HUES6 (cell line): ENCODE results near the gene HYCC1.
A peak's percentile ranks its signal among the peaks of the same experiment; 100 is the strongest.

Experiments used
- H3K27ac ChIP-seq: 2 replicates; pipeline ENCODE4 v1.7.0; 2013; ENCODE audit warnings: low read depth, mild to moderate bottlenecking, low read length, inconsistent platforms
- H3K27me3 ChIP-seq: 2 replicates; pipeline ENCODE4 v1.6.1; 2013; ENCODE audit warnings: low read length; ENCODE audit not compliant: control insufficient read depth, insufficient read depth
- H3K36me3 ChIP-seq: 2 replicates; pipeline ENCODE4 v1.6.1; 2013; ENCODE audit warnings: low read length; ENCODE audit not compliant: control insufficient read depth, insufficient read depth
- H3K4me1 ChIP-seq: 2 replicates; pipeline ENCODE4 v1.6.1; 2013; ENCODE audit warnings: low read length; ENCODE audit not compliant: control insufficient read depth, insufficient read depth
- H3K4me3 ChIP-seq: 2 replicates; pipeline ENCODE4 v1.5.1; 2013; ENCODE audit warnings: low read depth, low read length
- H3K9ac ChIP-seq: one replicate; pipeline ENCODE4 v1.6.1; 2013; ENCODE audit warnings: mild to moderate bottlenecking, low read length
- H3K9me3 ChIP-seq: 2 replicates; pipeline ENCODE4 v1.6.1; 2013; ENCODE audit warnings: low read depth, low read length; ENCODE audit not compliant: control insufficient read depth, insufficient read depth

HYCC1 gene

DNA sequence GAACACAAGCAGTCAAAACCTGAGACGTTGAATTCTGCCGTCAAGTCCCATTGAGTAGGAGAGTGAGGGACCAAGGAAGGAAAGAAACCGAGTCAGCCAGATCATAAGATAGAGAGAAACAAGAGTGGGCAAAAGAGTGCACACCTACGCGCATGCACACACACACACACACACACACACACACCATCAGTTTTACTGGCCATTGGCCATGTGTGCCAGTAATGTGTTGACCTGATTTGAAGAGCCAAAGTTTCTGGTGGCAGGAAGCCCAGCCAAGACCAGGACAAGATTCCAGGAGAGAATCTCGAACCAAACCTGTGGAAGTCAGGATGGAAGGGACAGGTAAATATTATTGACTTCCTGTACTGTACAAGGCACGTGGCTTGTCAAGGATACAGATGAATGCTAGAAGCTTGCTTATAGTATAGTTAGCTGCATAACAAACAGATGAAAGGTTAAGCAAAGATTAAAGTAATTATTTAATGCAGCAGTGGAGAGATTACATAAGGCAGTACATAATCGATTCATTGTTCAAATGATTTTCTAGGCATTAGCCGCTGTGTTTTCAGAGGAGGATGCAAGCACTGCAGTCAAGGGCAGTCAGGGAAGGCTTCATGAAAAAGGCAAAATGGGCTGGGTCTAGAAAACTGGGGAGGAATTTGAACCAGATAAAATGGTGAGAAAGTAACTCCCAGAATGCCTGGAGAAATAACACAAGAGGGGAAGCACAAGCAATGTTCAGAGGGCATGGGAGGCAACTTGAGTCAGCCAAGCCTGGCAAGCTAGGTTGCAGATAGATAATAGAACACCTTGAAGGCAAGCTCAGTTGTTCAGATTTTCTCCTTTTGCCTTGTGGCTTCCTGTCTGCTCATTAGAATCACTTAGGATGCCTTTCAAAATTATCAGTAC lies 2.7 kb upstream of the HYCC1 start:
- Histone ChIP-seq H3K36me3 (no peaks in the 10 kb centered on the region), H3K9ac (no peak overlapping the region), H3K9me3 (0 out of 2 replicates have a peak, but pooled peaks cover 1% of the 10 kb centered on the region)

DNA sequence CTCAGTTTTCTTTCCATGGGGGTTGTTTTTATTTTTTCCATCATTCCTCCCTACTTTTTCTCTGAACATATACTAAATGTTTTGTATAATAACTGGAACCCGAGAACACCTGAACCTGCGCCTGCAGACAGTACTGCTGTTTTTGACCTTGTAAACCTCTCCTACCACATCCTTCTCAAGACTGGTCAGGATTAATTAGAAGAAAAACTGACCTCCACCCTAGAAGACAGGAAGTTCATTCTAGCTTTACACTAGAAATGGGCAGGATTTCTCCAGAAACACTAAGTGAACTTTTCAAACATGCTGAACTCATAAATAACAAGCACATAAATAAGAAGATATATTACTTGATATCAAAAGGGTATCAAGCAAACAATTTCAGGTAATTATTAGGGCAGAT lies 751 bp upstream of the HYCC1 start:
- peaks cover 42% of the 10 kb centered on the region for H3K4me1 ChIP-seq
- H3K9ac ChIP-seq, result no peak overlapping the region
- no peaks in the 10 kb centered on the region for H3K27me3 ChIP-seq
- H3K9me3 ChIP-seq, result no peaks in the 10 kb centered on the region
- no peak overlapping the region for H3K4me3 ChIP-seq
- no peak overlapping the region for H3K27ac ChIP-seq
- H3K36me3 ChIP-seq, result no peaks in the 10 kb centered on the region

More for the DNA sequence above, 2.7 kb upstream of the HYCC1 start:
- Histone ChIP-seq H3K27ac (no peak overlapping the region), H3K27me3 (no peaks in the 10 kb centered on the region), H3K4me3 (no peak overlapping the region), H3K4me1 (peaks cover 24% of the 10 kb centered on the region)

DNA sequence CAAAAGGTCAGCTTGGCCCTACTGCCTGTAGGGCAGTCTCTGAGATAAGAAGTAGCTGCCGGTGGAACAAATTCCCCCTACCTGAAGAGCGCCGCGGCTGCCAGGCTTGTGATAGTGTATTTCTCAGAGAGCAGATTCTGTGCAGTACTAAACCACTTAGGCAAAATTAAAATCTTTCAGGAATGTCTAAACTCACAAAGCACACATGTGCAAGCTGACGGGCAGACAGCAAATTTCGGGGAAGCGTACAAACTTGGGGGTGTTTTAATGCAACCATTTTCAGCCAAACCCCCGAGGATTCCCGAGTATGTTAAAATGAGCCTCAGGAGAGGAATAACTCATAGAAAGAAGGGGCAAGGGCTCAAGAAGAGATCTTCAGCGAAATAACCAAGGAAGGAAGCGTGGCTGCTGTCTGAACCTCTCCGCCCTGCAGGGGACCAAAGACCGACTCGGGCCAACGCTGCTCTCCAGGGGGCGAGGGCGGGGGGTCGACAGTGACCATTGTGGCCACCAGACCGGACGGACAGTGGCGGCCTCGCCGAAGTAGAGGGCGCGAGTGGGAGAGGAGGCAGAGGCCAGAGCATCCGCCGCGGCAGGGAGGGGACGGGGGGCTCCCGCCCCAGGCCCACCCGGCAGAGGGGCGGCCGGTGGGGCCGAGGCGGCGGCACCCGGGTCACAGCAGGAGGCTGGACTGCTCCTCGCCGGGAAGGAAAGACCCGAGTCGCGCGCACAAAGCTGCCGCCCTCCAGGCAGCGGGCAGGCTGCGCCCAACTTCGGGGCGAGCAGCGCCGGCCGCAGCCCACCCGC lies 819 bp downstream of the HYCC1 start:
- H3K27ac ChIP-seq, result peak overlapping the region; percentile 5; the same call in 1 of the 2 replicates
- peaks cover 37% of the 10 kb centered on the region for H3K4me1 ChIP-seq
- no peaks in the 10 kb centered on the region for H3K27me3 ChIP-seq
- peak overlapping the region; percentile 86 for H3K9ac ChIP-seq
- no peaks in the 10 kb centered on the region for H3K36me3 ChIP-seq
- peak overlapping the region; percentile 79 for H3K4me3 ChIP-seq
- no peaks in the 10 kb centered on the region for H3K9me3 ChIP-seq

DNA sequence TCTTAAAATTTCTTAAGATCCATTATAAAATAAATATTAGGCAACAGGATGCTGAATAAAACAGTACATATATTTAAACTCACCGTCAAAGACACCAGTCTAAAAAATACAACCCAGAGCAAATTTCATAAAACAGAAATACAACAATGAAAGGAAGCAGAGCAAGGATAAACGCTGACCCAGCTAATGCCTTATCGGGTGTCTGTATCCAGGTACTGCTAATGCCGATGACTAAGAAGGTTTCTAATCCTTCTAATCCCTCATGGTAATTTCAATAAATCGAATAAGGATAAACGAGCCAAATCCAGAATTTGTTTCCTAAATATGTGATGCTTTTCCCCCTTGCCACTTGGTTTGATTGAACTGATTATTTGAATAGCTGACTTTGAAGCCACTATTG lies 1.7 kb downstream of the HYCC1 start:
- Histone ChIP-seq H3K4me3 (peak overlapping the region; percentile 79), H3K4me1 (peaks cover 37% of the 10 kb centered on the region)

DNA sequence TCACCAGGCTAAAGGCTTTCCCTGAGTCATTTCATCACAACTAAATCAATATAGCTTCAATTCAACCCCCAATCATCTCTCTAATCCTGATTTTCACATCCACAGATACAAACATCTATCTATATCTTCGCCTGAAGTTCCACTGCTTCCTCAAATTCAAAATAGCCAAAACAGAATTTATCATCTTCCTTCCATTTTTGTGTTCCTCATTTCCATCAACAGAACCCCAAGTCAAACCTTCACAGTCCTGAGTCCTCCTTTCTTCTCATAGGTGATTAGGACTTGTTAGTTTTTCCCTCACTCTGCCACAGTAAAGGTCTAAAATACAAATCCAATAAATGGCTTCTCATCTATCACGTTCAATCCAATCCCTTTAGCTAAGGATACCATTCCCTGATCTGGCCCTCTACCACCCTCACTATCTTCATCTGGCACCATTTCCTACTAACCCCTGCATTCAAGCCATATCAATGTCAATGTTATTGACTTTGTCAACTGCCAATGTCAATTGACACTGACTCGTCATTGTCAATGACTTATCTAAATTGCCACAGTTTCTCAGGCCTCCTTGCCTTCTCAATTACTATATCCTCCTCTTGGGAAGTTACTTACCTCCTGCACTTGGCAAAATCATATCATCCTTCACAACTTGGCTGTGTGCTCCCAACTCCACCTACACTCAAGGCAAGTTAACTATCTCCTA lies 2.6 kb downstream of the HYCC1 start:
- Histone ChIP-seq H3K4me3 (peak overlapping the region; percentile 79; the same call in 1 of the 2 replicates), H3K9me3 (no peaks in the 10 kb centered on the region), H3K9ac (no peak overlapping the region), H3K27ac (no peak overlapping the region), H3K36me3 (no peaks in the 10 kb centered on the region), H3K4me1 (peaks cover 37% of the 10 kb centered on the region), H3K27me3 (no peaks in the 10 kb centered on the region)

More for the DNA sequence above, 1.7 kb downstream of the HYCC1 start:
- no peaks in the 10 kb centered on the region for H3K27me3 ChIP-seq
- no peak overlapping the region for H3K27ac ChIP-seq
- H3K36me3 ChIP-seq, result no peaks in the 10 kb centered on the region
- peak overlapping the region; percentile 86 for H3K9ac ChIP-seq
- H3K9me3 ChIP-seq, result no peaks in the 10 kb centered on the region

DNA sequence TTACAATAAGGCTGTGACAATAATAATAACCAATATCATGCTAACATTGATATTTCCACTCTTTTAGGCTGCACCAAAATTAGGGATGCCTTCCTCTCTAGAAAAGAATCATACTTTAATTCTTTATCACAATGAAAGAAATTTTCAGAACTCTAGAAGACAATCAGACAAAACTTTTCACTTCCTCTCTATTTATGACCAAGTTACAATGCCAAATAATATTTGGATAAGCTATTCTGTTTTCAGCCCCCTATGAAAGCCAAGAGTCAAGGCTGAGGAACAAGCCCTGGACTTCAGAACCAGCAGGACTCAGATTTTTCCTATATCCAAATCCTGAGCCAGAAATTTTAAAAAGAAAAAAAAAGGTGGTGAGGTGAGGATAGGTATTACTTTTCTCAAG lies 4.6 kb downstream of the HYCC1 start:
- Histone ChIP-seq H3K27me3 (no peaks in the 10 kb centered on the region), H3K27ac (peak overlapping the region; percentile 35; the same call in 1 of the 2 replicates), H3K4me1 (peaks cover 30% of the 10 kb centered on the region), H3K36me3 (no peaks in the 10 kb centered on the region), H3K9me3 (no peaks in the 10 kb centered on the region), H3K4me3 (no peak overlapping the region; the same call in 1 of the 2 replicates), H3K9ac (no peak overlapping the region)

DNA sequence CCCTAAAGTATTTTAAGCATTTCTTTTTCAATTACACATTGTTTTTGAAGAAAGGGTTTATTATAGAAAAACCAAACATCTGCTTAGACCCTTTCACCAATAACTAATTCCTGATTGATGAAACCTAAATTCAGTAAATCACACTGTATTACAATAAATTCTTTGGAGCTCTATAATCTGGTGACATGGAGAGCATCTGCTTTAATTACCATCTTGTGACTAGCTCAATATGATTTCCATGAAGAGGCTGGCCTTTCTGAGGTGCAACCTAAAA lies 9.7 kb downstream of the HYCC1 start:
- Histone ChIP-seq H3K4me1 (peaks cover 43% of the 10 kb centered on the region), H3K36me3 (no peaks in the 10 kb centered on the region), H3K4me3 (no peak overlapping the region), H3K27me3 (no peaks in the 10 kb centered on the region), H3K27ac (no peak overlapping the region), H3K9ac (no peak overlapping the region), H3K9me3 (no peaks in the 10 kb centered on the region)

DNA sequence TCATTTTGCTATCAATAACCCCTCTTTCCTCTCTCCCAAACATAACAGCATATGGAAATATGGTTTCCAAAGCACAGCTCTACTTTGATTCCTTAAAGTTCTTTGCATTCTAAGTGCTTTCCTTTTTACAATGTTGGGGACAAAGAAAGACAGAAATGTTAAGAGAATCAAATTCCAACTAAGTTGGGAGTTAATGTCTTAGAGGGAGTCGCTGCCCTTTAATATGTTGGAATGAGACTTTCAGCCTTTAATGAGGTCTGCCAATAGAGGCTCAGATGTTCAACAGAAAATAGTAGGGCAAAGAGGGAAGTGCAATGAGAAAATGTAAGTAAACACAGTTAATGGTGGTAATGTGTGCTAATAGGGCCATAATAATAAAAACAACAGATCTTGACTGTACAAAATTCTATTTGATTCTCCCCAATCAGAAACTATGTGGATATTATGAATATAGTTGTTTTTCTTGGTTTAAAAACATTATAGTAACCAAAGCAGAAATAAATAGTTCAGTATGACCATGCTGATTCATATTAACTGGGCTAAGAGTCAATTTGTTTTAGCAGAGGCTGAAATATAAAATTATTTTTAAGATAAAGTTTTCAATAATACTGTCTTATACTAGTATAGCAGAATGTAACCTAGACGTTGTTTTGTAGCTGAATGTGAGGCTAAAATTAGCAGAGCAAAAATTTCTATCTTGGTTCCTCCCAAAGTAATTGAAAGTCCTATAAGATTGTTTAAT lies 10.3 kb downstream of the HYCC1 start:
- Histone ChIP-seq H3K36me3 (no peaks in the 10 kb centered on the region), H3K27ac (no peak overlapping the region; the same call in 1 of the 2 replicates), H3K4me3 (no peak overlapping the region), H3K9me3 (no peaks in the 10 kb centered on the region), H3K9ac (no peak overlapping the region), H3K27me3 (no peaks in the 10 kb centered on the region), H3K4me1 (peaks cover 44% of the 10 kb centered on the region)

DNA sequence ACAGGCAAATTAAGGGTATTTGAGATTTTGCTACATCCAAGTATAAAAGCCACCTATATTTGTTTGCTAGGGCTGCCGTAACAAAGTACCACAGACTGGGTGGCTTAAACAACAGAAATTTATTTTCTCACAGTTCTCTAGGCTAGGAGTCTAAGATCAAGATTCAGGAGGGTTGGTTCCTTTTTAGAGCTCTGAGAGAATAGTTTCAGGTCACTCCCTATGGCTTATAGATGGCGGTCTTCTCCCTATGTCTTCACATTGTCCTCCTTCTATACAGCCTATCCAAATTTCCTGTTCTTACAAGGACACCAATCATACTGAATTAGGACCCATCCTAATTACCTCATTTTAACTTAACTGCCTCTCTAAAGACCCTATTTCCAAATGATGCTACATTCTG lies 11.2 kb downstream of the HYCC1 start:
- Histone ChIP-seq H3K4me1 (peaks cover 51% of the 10 kb centered on the region), H3K36me3 (no peaks in the 10 kb centered on the region), H3K27me3 (no peaks in the 10 kb centered on the region), H3K4me3 (no peak overlapping the region), H3K9me3 (no peaks in the 10 kb centered on the region), H3K27ac (no peak overlapping the region), H3K9ac (no peak overlapping the region)

DNA sequence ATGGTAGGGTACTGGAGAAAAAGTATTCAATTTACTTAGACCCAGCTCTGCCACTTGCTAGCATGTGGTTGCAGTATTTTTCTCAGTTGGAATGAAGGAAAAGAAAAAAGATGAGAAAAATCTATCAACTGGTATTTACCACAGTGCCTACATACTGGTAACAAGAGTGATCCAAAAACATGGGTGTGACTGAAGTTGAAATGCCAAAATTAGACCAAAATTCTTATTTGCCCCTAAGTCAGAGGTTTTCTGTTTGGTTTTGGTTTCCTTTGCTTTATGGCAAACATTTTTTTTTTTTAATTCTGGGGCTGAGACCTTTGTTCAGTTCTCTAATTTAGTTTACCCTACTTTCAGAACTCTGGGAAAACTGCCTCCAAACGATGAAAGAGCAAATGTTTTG lies 12.3 kb downstream of the HYCC1 start:
- Histone ChIP-seq H3K9ac (no peak overlapping the region), H3K4me3 (no peak overlapping the region), H3K27ac (no peak overlapping the region), H3K9me3 (no peaks in the 10 kb centered on the region), H3K4me1 (peaks cover 54% of the 10 kb centered on the region), H3K36me3 (no peaks in the 10 kb centered on the region), H3K27me3 (no peaks in the 10 kb centered on the region)
